GM12874 (cell line): ENCODE measurements around the gene MEGF8.
A peak's percentile ranks its signal among the peaks of the same experiment; 100 is the strongest.

Source experiments
- CTCF ChIP-seq: IDR thresholded peaks from 2 replicates; pipeline ENCODE4 v1.5.1; 2011; ENCODE audit warnings: low read depth, mild to moderate bottlenecking, control low read depth, low read length, moderate library complexity; ENCODE audit not compliant: insufficient read depth

MEGF8 gene

DNA sequence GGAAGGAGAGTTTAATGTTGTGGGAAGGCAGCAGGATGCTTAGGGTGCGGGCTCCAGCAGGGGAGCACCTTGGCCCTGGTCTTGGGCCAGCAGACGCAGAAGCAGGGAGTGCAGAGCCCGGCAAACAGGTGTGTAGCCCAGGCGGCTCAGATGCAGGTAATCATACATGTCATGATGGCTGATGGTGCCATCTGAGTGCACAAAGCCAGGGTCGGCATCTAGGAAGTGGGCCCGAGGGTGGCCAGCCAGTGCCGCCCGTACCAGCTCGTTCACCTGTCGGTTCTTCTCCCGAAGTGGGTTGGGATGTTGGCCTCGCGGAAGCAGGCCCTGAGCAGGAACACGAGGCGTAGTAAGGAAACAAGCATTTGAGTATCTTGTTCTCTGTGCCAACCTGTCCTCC lies 28.4 kb upstream of the MEGF8 start:
- TF ChIP-seq CTCF, result no peak

GRCh38 chr19:42301646-42302203 lies 23.7 kb upstream of the MEGF8 start, which contains the start of gene PRR19:
Gene PRR19 (plus strand): TSS chr19:42302132. CDS start chr19:42309585, 7,453 bp downstream.
- TF ChIP-seq CTCF, result no peak

DNA sequence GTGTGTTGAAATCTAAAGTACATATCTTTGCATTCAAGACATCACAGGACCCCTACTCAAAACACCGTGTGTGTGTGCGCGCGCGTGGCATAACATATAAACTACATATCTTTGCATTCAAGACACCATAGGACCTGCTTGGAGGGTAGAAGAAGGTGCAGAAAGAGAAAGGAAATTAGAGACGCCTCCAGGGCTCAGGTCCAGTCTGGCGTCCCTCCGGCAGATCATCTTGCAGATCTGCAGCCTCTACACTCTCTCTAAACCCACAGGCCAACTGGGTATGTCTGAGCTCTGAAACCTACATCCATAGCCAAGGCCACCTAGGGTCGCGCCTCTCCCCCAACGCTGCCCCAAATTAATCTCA lies 22.4 kb upstream of the MEGF8 start:
- TF ChIP-seq CTCF, result no peak

DNA sequence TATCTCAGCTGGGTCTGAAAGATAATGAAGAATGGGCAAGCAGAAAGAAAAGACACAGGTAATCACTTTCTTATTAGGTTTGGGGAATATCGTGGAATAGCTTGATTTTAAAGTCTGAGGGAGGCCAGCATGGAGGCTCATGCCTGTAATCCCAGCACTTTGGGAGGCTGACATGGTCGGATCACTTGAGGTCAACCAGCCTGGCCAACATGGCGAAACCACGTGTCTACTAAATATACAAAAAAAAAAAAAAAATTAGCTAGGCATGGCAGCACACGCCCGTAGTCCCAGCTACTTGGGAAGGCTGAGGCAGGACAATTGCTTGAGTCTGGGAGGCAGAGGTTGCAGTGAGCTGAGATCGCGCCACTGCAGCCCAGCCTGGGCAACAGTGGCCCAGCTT lies 21.6 kb upstream of the MEGF8 start:
- TF ChIP-seq CTCF, result no peak

- TF ChIP-seq CTCF, result no peak
Observed at GRCh38 chr19:42306646-42307045, 18.8 kb upstream of the MEGF8 start.

DNA sequence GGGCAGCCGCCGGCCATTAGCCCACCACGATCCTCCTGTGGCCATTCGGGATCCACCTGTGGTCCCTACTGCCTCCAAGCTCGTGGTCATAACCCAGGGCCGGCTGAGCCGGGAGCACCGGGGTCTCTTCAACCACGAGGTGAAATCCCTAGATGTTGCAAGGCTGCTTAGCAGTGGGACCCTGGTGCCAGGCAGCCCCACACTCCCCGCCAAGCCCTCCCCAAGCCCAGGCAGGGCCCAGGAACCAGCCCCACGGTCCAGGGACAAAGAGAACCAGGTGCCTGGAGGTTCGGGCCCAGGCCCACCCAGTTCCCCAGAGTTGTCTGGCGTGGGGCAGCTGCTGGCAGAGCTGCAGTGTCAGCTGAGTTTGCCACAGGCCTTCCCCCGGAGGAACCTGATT lies 15.7 kb upstream of the MEGF8 start:
- no peak for TF ChIP-seq CTCF

- TF ChIP-seq CTCF, result peak; percentile 8; the same call in 1 of the 2 replicates
Observed at GRCh38 chr19:42311657-42312056, 13.8 kb upstream of the MEGF8 start.
